NOMO-1 (cell line): Measurements from ENCODE around the gene MAPK7.

Experiments
- DNase-seq, 2 experiments: peaks; one replicate each; lab custom pipeline; 2025; ENCODE audit not compliant: unreplicated experiment in 2 of 2; lab: John Stamatoyannopoulos, UW

MAPK7 gene

DNA sequence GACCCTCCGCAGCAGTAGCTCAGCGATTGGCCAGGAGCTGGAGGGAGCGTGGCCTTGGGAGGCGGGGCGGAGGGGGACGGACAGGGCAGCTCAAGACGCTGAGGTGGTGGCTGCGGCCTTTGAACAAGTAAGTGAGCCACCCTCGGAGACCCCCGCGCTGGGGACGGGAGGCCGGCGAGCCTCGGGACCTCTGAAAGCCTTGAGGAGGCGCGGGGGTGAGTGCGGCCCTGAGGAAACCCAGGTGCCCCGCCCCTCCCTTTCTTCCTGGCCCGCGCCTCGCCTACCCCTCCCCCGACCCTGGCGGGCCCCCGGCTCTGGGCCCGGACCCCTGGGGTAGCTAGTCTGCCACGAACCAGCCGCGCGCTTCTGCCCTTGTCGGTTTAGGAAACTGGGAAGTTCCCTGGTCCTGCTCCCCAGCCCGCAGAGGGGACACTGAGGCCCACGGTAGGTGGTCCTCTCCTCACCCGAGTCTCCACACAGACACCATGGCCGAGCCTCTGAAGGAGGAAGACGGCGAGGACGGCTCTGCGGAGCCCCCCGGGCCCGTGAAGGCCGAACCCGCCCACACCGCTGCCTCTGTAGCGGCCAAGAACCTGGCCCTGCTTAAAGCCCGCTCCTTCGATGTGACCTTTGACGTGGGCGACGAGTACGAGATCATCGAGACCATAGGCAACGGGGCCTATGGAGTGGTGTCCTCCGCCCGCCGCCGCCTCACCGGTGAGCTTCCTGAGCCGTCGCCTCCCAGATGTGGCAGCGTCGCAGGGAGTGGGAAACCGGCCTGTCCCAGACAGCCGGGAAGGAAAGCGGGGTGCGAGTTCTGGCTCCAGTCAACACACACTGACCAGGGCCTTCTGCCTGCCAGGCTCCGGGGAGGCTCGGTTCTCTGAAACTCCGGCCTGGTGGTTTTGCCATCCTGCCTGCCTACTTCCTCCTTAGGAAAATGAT, at the start of gene MAPK7:
TSS of gene MAPK7 (plus strand) at position 83 of the 945 bp plus-strand sequence. CDS start at position 486, 403 bp downstream.
- DNase-seq: no peak

DNA sequence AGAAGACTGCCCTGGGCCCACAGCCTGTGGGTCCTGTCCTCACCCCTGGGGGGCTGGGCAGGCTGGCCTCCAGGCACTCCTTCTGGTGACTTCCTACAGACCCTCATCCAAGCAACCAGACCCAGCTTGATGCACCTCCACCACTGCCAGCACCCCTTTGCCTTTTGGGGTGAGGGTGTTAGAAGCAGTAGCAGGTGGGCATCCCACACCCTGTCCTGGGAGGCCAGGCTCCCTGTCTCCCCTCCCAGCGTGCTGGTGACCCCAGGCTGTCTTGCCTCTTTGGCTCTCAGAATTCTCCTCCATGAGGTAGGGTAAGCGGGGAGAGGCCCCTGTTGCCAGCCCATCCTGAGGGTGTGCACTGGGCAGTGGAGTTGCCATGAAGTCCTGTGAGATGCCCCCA, 49.2 kb upstream of the MAPK7 start:
- no peak for DNase-seq

DNA sequence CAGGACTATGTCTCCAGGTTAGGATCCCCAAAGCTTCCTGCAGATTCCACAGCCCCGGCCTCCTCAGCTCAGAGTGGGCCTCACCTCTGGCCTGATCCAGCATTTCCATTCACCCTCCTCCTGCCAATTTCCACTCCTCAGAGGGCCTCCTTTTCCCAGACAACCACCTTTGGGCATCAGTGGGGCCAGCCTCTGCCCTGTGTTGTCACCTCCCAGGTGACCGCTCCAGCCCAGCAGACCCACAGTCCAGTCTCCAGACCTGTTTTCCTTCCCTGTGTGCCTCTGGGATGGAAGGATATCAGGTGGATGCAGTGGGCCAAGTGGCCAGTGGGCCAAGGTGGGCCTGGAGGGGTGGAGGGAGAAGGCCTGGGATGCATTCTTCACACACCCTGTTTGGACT, 48.5 kb upstream of the MAPK7 start:
- DNase-seq: no peak

DNA sequence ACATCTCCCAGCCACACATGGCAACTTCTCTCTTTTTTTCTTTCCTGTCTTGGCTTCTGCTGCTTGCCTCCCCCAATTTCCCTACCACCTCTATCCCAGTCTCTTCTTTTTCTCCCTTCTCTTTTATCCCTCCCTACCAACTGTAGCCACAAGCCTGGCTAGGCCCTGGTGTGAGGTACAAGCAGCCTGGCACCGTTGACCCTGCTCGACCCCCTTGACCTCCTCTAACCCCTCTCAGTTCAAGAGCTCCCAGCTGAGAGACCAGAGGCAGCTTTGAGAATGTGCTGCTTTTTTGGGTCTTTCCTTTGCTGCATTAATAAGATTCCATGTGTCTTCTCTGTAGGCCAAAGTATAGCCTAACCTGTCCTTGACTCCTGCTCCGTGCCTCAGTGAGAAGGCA, 48.0 kb upstream of the MAPK7 start:
- no peak for DNase-seq

DNA sequence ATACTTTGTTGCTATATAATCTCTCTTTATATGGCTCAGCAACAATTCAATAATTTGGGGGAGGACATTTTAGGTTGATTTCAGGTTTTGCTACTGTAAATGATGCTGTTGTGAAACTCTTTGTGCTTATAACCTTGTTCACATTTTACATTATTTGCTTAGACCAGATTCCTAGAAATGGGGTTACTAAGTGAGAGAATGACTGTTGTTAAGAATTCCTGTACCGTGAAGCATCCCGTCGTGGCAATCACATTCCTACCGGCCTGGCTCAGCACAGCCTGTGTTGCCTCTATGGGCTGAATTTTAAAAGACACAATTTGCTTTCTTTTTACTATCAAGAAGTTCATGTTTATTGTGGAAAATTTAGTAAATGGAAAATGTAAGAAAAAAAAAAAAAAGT, 47.2 kb upstream of the MAPK7 start:
- no peak for DNase-seq

DNA sequence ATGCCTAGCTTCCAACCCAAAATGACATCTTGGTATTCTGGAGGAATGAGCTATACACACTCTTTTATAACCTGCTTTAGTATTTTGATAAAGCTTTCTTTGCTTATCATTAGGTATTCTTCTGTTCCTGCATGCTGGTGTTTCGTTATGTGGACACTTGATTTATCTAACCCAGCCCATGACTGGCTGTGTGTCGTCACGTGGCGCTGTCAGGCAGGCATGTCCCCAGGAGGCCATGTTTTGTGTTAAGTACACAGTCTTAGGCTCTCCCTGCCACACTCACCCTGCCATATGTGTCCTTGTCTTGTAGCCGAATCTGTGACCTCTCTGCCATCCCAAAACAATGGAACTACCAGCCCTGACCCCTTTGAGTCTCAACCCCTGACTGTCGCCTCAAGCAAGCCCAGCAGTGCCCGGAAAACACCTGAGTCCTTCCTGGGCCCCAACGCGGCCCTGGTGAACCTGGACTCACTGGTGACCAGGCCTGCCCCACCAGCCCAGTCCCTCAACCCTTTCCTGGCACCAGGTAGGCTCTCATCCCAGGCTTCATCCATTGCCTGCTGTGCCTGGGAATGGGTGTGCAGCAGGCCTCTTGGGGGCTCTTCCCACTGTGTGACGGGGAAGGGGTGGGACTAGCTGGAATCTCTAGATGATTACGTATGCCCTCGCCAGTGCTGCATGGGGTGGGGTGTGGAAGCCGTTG, 46.6 kb upstream of the MAPK7 start:
- no peak for DNase-seq

DNA sequence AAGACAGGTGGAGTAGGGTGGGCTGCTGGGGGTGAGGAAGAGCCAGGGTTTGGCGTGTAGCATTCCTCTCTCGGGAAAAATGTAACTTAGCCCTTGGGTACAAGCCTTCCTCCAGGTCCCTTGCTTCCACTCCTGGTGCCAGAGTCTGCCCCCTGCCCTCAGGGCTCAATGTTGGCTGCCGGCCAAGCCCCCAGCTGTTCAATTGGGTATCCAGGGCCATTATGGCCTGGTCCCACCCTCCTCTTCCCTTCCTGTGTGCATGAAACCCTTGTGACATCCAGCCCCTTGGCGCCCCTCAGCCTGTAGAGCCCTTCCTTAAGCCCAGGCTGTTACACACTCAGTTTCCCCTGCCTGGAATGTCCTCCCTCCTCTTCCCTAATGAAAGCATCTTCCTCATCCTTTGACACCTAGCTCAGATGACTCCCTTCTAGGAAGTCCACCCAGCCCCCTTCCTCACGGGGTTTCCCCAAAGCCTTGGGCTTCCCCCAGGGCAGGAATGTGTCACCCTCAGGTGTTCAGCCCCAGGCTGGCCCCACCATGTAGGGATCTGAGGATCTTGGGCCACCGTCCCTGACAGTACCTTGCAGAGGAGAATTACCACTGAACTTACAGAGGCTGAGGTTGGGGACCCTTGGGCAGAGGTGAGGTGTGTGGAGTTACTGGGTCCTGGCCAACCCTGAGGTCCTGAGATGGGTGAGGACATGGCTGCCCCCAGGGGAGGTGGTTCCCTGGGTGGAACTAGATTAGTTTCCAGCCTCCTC, 45.7 kb upstream of the MAPK7 start:
- DNase-seq: no peak

DNA sequence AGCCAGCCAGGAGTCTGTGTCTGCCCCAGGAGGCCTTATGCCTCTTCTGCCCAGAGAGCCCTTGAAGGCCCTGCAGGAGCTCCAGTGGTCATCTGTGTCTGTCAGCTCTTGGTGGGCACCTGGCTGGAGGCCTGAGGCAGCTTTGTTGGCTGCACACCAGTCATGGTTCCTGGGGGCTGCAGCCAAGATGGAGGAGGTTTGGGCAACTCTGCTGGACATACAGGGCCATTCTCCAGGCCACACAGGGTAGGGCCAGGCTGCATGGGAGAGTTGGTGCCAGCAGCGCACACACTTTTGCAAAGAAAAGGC, 45.2 kb upstream of the MAPK7 start:
- no peak for DNase-seq

DNA sequence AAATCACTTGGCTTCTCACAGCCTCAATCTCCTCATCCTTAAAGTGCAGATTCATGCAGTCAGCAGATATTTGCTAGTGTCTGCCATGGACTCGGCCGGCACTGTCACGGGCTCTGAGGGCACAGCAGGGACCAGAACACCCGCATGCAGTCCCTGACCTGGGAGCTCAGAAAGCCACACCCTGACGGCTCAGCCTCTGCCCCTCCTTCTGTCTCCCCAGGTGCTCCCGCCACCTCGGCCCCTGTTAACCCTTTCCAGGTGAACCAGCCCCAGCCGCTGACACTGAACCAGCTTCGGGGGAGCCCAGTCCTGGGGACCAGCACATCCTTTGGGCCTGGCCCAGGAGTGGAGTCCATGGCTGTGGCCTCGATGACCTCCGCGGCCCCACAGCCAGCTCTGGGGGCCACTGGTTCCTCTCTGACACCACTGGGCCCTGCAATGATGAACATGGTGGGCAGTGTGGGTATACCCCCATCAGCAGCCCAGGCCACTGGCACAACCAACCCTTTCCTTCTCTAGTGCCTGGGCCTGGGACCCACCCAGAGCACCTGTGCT, 44.5 kb upstream of the MAPK7 start:
- no peak for DNase-seq

DNA sequence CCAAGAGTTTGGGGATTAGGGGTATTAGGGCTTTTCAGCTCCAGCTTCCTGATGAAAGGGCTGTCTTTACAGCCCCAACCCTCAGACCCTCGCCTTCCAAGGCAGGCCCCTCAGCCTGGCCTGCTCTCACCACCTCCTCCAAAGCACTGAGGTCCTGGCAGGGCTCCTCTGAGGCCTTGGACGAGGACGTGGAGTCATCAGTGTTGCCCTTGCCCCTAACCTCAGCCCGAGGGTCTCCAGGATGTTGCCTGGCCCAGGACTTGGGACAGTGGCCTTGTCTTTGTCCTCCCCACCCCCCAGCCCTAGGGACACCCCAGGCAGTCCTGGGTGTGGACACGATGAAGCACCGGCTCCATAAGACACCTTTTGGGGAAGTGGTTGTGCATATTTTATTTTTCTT, 44.0 kb upstream of the MAPK7 start:
- DNase-seq: no peak

DNA sequence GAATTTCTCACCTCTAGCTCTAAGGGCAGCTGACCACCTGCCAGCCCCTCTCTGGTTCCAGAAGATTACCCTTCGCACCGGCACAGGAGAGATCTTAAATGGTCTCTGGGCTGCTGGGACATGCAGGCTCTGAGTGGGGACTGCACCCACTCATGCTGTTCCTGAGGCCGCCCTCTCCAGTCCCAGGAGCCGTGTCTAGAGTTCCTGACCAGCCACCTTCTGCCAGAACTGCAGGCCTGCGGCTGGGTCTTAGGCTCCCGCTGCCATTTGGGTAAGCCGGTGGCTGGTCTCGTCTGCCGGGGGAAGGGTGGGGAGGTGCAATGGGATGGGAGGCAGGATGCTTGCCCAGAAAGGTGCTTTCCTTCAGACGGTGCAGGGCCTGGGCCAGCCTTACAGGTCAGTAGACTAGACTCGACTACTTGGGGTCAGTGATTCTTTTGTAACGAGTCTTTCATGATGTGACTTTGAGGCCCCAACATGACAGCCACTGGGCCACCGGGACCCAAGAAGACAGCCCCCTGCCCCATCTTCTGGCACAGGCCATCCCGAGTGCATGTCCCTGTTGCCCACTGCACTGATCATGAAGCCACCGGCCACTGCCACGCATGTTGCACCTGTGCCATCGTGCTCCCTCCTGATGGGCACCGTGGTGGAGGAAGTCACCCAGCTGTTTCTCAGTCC, 42.2 kb upstream of the MAPK7 start:
- no peak for DNase-seq

DNA sequence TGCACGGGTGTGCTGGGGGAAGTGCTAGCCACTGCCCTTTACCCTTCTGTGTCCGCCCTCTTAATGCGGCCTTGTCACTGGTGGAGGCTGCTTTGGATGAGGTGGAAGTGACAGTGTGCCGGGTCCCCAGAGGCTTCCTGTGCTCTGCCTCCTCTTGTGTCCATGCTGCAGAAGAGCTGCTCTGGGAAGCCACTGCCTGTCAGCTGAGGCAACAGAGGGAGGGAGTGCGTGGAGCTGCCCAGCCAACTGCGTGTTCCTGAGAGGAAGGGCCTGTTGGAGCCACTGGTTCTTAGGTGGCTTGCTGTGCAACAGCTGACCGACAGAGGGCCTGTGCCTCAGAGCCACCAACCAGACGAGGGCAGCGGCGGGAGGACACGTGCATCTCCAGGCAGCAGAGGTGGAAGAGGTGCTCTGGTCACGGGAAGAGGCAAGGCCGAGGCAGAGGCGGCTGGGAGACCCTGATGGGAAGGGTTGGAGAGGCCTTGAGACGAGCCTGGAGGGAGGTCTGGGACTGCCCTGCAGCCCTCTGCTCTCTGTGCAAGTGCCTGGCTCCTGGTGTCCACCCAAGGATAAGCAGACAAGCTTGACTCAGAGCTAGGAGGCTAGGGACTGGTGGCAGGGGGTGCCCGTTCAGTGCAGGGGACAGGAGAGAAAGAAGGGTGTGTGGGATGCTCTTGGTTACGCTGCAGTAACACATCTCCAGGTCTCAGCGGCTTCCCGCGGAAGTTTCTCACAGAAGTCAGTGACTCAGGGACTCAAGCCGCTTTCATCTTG, 41.2 kb upstream of the MAPK7 start:
- no peak for DNase-seq

DNA sequence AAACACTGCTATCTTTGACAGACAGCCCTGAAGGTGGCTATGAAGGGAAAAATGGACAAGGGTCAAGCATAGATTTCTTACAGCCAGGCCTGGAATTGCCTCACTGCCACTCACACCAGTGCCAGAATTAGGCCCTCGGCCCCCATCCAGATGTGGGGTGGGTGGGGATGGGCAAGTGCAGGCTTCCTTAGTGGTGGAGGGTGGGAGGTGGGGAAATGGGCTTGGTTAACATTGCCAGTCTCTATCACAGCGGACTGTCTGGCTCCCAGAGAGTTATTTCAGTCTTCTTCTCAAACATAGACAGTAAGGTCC, 40.6 kb upstream of the MAPK7 start:
- DNase-seq: no peak

DNA sequence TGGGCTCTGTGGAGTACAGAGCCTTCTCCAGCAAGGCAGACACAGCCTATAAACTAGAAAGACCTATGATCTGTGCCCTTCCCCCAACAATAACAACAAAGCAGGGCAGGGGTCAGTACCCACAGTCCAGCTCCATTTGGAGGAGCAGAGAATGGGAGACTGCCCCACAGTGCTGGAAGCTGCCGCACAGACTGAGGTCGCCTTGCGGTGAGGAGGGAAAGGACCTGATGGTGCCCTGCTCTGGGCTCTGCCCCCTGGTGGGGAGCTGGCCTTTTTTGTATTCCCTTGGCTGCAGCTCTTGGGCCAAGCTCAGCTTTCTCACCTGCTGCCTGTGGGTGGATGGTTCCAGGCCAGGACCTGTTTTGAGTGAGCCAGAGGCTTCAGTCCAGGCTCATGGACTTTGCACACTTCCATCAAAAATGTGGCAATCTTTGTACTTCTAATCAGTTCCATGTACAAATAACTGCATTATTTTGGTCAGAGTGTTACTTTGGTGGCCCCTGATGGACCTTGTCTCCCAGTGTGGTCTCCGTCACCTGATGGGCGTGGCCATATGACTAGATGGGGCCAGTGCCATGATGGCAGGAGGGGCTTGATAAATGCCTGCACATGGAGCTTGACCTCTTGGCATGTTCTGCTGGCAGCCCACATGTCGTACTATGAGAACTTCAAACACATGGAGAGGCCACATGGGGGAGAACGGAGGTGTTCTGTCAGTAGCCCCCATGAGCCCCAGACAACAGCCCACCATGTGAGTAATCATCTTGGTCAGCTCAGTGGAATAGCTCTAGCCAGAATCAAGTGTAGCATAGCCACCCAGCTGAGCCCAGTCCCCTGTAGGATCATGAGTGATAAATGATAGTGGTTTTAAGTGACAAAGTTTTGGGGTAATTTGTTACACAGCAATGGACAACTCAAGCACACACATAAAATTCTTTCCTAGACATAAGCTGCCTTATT, 40.0 kb upstream of the MAPK7 start:
- peak; percentile 40 to 42 for DNase-seq

DNA sequence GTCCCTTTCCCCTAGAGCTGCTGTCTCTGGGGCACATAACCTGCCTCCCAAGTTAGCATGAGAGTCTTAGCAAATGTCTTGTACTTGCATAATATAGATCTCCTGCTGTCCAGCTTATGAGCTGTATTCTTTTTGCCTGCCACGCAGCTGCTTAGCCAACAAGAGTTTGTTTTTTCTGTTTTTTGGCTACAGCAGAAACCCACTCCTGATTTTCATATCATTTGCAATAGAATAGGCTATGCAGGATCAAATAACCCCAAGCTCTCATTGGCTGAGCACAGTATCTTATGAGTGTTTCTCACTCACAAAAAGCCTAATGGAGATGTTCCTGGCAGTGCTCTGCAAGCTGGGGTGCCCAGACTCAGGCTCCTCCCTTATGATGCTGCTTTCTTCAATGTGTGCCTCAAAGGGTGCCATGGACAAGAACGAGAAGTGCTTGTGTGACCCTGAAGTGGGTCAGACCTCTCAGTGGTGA, 38.9 kb upstream of the MAPK7 start:
- no peak for DNase-seq

DNA sequence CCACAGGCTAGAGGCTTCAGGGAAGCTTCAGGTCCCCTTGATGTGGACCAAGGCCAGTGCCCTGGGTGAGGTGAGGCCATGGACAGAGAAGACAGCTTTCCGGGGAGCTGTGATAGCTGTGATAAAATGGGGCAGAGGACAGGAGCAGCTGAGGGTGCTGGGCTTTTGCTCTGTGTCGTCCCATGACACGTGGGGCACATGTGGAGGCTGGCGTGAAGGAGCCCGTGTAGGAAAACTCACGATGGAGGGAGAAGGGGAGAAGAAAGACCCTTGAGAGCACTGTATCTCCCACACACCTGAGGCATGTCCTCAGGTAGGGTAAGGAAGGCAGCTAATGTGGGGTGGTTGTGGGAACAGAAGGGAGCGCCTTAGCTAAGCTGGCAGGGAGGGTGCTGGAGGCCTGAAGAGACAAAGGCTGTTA, 37.1 kb upstream of the MAPK7 start:
- DNase-seq: no peak

DNA sequence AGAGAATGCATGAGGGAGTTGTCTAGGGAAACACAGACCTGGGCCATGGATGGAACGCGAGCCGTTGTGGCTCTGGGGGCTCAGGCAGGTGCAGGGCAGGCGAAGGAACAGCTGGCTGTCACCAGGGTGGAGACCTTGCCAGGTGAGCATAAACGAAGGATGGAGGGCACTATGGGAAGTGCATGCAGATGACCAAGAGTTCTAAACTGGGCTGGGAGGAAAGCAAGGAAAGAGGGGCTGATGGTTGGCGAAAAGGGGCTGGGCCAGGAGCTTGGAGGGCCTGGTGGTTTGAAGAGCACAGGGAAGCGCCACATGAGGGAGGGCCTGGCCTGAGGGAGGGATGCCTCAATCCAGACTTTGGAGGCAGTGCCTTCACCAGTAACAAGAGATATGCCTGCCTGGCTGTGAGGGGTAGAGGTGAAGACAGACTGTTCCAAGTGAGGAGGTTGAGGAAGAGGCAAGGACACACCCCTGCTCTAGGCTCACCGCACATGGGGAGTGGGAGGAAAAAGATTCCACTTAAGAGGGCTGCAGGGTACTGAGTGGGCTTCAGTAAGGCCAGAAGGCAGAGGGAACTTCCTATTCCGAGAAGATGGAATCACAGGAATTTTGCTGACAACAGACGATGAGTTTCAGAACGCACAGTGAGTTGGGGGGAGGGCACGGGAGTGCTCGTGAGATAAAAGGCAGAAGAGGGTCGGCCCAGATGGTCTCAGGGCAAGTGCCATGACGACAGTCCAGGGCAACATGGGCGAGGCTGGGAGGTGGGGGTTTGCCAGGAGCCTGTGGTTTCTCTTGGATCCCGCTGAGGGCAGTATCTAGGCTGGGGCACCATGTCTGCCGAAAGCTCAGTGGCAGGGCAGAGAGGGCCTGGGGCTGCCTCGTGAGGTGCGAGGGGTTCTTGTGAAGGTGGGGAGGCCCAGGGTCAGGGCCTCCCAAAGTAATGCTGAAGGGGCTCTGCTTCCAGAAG, 36.4 kb upstream of the MAPK7 start:
- no peak for DNase-seq
